Body of pancreas (tissue), 4 donors: Measurements from ENCODE around the gene NPS. TPM values are rescaled to one million over a fixed set of nuclear protein-coding genes. Genes with fewer than 3 reads are reported as not detected.

ENCODE experiments used
- ATAC-seq: fragments of 150-250 bp; one replicate; pipeline ENCODE4 v1.9.1; 2016
- DNase-seq, 4 donors: peaks; one replicate each; pipeline ENCODE4 v3.0.0-alpha.2; 2019
- H3K27ac ChIP-seq, 4 donors: fragments of 200-600 bp; sonication (generic); 1 replicate in 3 of 4; 2 replicates in 1 of 4; pipeline versions ENCODE4 v1.5.1 to v1.6.1; 2016 to 2019; ENCODE audit warnings: mild to moderate bottlenecking in 1 of 4, mixed read lengths in 1 of 4, moderate library complexity in 1 of 4
- H3K27me3 ChIP-seq, 2 donors: fragments of 200-600 bp; sonication (generic); one replicate each; pipeline ENCODE4 v1.6.0; 2016; ENCODE audit warnings: mild to moderate bottlenecking in 1 of 2
- H3K36me3 ChIP-seq, 2 donors: fragments of 200-600 bp; sonication (generic); replicated peaks in 1 of 2; 2 replicates each; pipeline ENCODE4 v1.5.1; 2016; ENCODE audit warnings: low read depth in 2 of 2; ENCODE audit not compliant: insufficient read depth in 1 of 2
- H3K4me1 ChIP-seq: fragments of 200-600 bp; sonication (generic); one replicate; pipeline ENCODE4 v1.6.0; 2016
- H3K4me3 ChIP-seq, 2 donors: fragments of 200-600 bp; sonication (generic); 1 replicate in 1 of 2; 2 replicates in 1 of 2; pipeline ENCODE4 v1.5.1; 2016 to 2019
- H3K9me3 ChIP-seq, 3 donors: fragments of 200-600 bp; sonication (generic); 1 replicate in 2 of 3; 2 replicates in 1 of 3; pipeline ENCODE4 v1.5.1; 2016
- CTCF ChIP-seq, 7 experiments: fragments of 450-650 bp in 4 of 7; fragments of 200-600 bp in 3 of 7; sonication (generic) in 3 of 7; IDR thresholded peaks; one replicate each; pipeline ENCODE4 v1.5.1; 2016 to 2019; ENCODE audit warnings: antibody characterized with exemption in 7 of 7
- POLR2A ChIP-seq, 3 donors: fragments of 450-650 bp; IDR thresholded peaks; one replicate each; pipeline ENCODE4 v1.6.1; 2016; ENCODE audit warnings: antibody characterized with exemption in 3 of 3, mild to moderate bottlenecking in 2 of 3
- WGBS, 2 donors: methylation state at CpG; one replicate each; pipeline ENCODE4 v1.1.5; 2017; 5-methylcytosine and 5-hydroxymethylcytosine counted together
- intact Hi-C: fragments of 100-400 bp; cut with DNase I; formaldehyde crosslinking; loops from one replicate; pipeline ENCODE4 v1.15.1; 2023
- total RNA-seq, 2 donors: library from RNA; depleted of rRNA; stranded (reverse); fragments of >200 nt; gene quantifications; one replicate each; pipeline ENCODE4 v1.1.0, GENCODE V29; 2016

Gene NPS
- not detected for total RNA-seq

GRCh38 chr10:127549009-127549408, at the start of gene NPS:
NPS (plus strand) TSS chr10:127549309; CDS start chr10:127549369, 60 bp downstream.
- intact Hi-C loops: no loop called here
- Histone ChIP-seq H3K27me3 (no peaks in the 10 kb centered on the region), H3K36me3 (no peaks in the 10 kb centered on the region), H3K4me1 (no peaks in the 10 kb centered on the region), H3K9me3 (peaks cover 0 to 4% (median 0%) of the 10 kb centered on the region in 3 donors), H3K4me3 (no peak within 1 kb of the TSS), H3K27ac (no peak within 1 kb of the TSS)
- no peak for DNase-seq
- no peak for TF ChIP-seq POLR2A (IDR thresholded peaks at IDR 0.05)
- TF ChIP-seq CTCF (IDR thresholded peaks at IDR 0.05): no peak
- no peak for ATAC-seq
- WGBS, 2 donors: 35 to 37% methylated on average over 4 of the region's 4 CpGs

- Histone ChIP-seq H3K9me3 (no peaks in the 10 kb centered on the region), H3K4me1 (no peaks in the 10 kb centered on the region), H3K27ac (no peak overlapping the region), H3K36me3 (no peaks in the 10 kb centered on the region), H3K4me3 (no peak overlapping the region), H3K27me3 (no peaks in the 10 kb centered on the region)
- DNase-seq (no peak), ATAC-seq (no peak)
- intact Hi-C loops: no loop called here
- 51 to 52% methylated on average over 8 of the region's 8 CpGs for WGBS, 2 donors
- TF ChIP-seq POLR2A (IDR thresholded peaks at IDR 0.05) (no peak), CTCF (IDR thresholded peaks at IDR 0.05) (no peak)
These were observed 49.0 kb upstream of the NPS start for GRCh38 chr10:127500127-127500526.

GRCh38 chr10:127506094-127506493, 43.0 kb upstream of the NPS start:
- TF ChIP-seq CTCF (IDR thresholded peaks at IDR 0.05) (no peak), POLR2A (IDR thresholded peaks at IDR 0.05) (no peak)
- Histone ChIP-seq H3K27ac (no peak overlapping the region), H3K4me1 (no peaks in the 10 kb centered on the region), H3K4me3 (no peak overlapping the region), H3K9me3 (no peaks in the 10 kb centered on the region), H3K36me3 (no peaks in the 10 kb centered on the region), H3K27me3 (peaks cover 0 to 4% of the 10 kb centered on the region in 2 donors)
- WGBS, 2 donors: 72 to 75% methylated on average over 9 of the region's 9 CpGs
- DNase-seq: no peak
- intact Hi-C loops: no loop called here
- ATAC-seq: no peak

- Histone ChIP-seq H3K36me3 (no peaks in the 10 kb centered on the region), H3K4me3 (no peak overlapping the region), H3K27me3 (no peaks in the 10 kb centered on the region), H3K4me1 (no peaks in the 10 kb centered on the region), H3K27ac (no peak overlapping the region), H3K9me3 (no peaks in the 10 kb centered on the region)
- TF ChIP-seq CTCF (IDR thresholded peaks at IDR 0.05) (no peak), POLR2A (IDR thresholded peaks at IDR 0.05) (no peak)
- DNase-seq (no peak), ATAC-seq (no peak)
- whole genome bisulfite sequencing, 2 donors: 45 to 47% methylated on average over 3 of the region's 3 CpGs
- intact Hi-C loops: no loop called here
These were observed 26.8 kb upstream of the NPS start for GRCh38 chr10:127522298-127522697.

- TF ChIP-seq POLR2A (IDR thresholded peaks at IDR 0.05) (no peak), CTCF (IDR thresholded peaks at IDR 0.05) (no peak)
- no peaks in the 10 kb centered on the region for H3K36me3 ChIP-seq
- H3K9me3 ChIP-seq: no peaks in the 10 kb centered on the region
- no peak overlapping the region for H3K4me3 ChIP-seq
- intact Hi-C loops: no loop called here
- no peaks in the 10 kb centered on the region for H3K27me3 ChIP-seq
- H3K27ac ChIP-seq: no peak overlapping the region
- 46 to 48% methylated on average over 6 of the region's 6 CpGs for WGBS, 2 donors
- no peak for DNase-seq
- no peaks in the 10 kb centered on the region for H3K4me1 ChIP-seq
- ATAC-seq: no peak
These were observed 25.6 kb upstream of the NPS start for GRCh38 chr10:127523476-127523875.
